GM18951 (cell line): ENCODE data around the gene MIOX.
A peak's percentile ranks its signal among the peaks of the same experiment; 100 is the strongest.
"Not testable (repeated sequence)": the region's sequence is repeated elsewhere in the genome, so short reads cannot be mapped to it uniquely, and the experiment has no call there.

Experiments
- POLR2A ChIP-seq: IDR thresholded peaks from 4 replicates; pipeline ENCODE4 v1.6.1; 2011; ENCODE audit warnings: mild to moderate bottlenecking; ENCODE audit not compliant: insufficient read length, insufficient read depth; ENCODE audit errors: extremely low read depth
- in situ Hi-C: fragments of 300-500 bp; cut with MboI; formaldehyde crosslinking; loops from one replicate; pipeline ENCODE4 v1.12.0; 2022; ENCODE audit warnings: low sequenced_read_pairs, mixed read lengths, inconsistent platforms; ENCODE audit not compliant: unreplicated experiment

Gene MIOX

DNA sequence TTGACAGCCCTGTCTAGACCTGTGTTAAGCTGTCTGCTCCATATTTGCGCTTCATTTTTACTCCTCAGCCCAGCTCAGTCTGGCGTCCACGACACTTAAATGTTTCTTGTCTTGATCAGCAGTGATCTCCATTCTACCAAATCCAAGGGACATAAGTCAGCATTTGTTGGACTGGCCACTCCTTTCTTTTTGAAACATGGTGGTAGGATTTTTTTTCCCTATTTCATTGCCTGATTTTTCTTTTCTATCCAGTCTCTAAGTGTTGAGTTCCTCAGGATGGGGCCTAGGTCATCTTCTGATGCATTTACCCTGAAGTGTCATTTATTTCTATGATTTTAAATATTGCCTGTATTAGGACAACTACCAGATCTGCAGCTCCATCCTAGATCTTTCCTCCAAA, 22.2 kb downstream of the MIOX start:
- in situ Hi-C loops = loop anchor here (10.0 kb wide), 1 partner anchor 234 kb away; the partner anchor contains the start of gene MAPK11

DNA sequence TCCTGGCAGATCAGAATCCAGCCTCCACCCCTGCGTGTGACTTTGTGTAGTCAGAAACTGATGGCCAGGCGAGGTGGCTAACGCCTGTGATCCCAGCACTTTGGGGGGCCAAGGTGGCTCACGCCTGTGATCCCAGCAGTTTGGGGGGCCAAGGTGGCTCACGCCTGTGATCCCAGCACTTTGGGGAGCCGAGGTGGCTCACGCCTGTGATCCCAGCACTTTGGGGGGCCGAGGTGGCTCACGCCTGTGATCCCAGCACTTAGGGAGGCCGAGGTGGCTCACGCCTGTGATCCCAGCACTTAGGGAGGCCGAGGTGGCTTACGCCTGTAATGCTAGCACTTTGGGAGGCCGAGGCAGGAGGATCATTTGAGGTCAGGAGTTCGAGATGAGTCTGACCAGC, 26.5 kb downstream of the MIOX start:
- in situ Hi-C loops = no loop called here
- no peak for TF ChIP-seq POLR2A

More for the DNA sequence above, 22.2 kb downstream of the MIOX start:
- no peak for TF ChIP-seq POLR2A

DNA sequence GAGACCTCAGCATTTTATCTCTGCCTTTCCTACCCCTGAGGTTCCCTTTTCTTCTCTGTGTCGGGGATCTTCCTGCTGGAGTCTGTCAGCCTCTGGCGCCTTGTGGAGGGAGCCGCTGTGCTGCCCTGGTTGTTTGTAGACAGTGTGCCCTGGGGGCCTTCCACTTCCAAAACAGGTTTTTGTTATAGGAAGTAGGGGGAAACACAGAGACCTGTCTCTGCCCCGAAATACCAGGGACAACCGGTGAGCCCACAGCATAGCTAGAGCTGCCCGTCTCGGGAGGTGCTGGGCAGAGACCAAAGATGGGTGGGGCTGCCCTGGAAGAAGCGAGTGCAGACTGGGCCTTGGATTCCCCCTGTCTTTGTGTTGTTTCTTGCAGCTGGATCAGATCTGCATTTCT, 29.4 kb downstream of the MIOX start:
- no peak for TF ChIP-seq POLR2A
- in situ Hi-C loops = no loop called here

DNA sequence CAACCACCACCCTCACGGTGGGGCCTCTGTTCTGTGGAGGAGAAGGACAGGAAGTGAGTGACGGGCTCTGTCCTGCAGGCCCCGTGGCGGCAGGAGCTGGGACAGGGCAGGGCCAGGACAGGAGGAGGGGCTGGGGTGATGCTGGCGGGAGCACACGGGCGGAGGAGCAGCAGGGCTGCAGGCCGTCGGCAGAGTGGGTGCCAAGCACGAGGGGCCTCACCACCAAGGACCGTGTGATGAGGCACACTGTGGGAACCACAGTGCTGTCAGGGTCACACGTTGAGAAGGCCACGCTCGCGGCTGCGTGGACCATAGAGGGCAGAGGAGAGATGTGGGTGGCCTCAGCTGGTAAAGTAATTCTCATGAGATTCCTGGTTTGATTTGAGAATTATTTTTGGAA, 30.2 kb downstream of the MIOX start:
- in situ Hi-C loops = no loop called here

DNA sequence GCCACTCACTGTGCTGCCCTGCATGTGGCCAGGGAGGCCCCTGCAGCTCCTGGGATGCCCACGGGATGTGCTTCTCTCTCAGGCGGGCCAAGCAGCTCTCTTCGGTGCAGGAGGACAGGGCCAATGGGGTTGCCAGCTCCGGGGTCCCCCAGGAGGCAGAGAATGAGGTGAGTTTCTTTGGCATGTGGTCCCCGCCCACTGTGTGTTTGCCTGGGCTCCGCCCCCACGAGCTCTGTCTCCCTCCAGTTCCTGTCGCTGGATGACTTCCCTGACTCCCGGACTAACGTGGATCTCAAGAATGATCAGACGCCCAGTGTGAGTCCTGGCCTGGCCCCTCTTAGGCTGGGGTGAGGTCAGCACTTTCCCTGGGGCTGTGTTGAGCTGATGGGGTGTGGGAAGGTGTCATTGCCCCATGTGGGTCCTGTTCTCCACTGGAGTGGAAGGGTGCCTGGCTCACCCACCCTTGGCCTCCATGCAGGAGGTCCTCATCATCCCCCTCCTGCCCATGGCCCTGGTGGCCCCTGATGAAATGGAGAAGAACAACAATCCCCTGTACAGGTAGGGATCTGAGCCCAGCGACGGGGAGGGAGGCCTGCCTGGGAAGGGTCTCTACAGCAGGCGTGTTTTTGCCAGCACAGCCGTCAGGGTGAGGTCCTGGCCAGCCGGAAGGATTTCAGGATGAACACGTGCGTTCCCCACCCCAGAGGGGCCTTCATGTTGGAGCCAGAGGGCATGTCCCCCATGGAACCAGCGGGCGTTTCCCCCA, 31.0 kb downstream of the MIOX start:
- in situ Hi-C loops = no loop called here
- no peak for TF ChIP-seq POLR2A

More for the DNA sequence above, 30.2 kb downstream of the MIOX start:
- no peak for TF ChIP-seq POLR2A

DNA sequence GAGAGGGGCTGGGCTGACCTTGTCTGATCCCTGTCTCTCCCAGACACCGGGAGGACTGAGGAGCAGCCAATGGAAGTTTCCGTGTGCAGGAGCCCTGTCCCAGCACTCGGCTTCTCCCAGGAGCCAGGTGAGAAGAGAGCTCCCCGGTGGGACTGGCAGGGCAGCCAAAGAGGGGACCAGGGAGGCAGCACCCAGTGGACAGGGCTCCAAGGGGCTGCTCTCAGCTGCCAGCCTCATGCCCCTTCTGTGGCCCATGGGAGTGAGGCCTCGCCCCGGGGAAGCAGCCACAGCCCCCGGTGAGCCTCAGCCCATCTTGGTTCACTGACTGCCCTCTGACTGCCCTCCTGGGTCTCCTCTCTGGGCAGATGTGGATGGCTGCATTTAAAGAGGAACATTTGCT, 31.9 kb downstream of the MIOX start:
- TF ChIP-seq POLR2A = no peak
- in situ Hi-C loops = no loop called here

DNA sequence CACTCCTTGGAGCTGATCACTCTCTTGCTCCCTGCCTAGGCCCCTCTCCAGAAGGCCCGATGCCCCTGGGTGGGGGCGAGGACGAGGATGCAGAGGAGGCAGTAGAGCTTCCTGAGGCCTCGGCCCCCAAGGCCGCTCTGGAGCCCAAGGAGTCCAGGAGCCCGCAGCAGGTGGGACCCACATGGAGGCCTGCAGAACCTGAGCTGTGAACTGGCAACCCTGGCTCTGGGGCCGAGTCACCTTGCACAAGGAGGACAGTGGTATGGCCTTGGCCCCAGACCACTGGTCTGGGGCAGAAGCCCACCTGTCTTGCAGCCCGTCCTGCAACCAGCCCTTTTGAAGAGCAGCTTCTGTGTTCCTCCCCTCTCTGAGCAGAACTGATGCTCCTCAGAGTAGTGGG, 32.5 kb downstream of the MIOX start:
- in situ Hi-C loops = no loop called here
- no peak for TF ChIP-seq POLR2A

DNA sequence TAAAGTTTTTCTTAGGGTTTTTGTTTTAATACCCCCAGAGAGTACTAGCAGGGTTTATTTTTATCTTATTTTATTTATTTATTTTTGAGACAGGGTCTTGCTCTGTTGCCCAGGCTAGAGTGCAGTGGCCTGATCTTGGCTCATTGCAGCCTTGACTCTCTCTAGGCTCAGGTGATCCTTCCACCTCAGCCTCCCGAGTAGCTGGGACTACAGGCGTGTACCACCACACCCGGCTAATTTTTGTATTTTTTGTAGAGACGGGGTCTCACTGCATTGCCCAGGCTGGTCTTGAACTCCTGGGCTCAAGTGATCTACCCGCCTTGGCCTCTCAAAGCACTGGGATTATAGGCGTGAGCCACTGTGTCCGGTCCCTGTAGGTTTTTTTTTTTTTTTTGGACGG, 33.5 kb downstream of the MIOX start:
- in situ Hi-C loops = not testable (repeated sequence)

DNA sequence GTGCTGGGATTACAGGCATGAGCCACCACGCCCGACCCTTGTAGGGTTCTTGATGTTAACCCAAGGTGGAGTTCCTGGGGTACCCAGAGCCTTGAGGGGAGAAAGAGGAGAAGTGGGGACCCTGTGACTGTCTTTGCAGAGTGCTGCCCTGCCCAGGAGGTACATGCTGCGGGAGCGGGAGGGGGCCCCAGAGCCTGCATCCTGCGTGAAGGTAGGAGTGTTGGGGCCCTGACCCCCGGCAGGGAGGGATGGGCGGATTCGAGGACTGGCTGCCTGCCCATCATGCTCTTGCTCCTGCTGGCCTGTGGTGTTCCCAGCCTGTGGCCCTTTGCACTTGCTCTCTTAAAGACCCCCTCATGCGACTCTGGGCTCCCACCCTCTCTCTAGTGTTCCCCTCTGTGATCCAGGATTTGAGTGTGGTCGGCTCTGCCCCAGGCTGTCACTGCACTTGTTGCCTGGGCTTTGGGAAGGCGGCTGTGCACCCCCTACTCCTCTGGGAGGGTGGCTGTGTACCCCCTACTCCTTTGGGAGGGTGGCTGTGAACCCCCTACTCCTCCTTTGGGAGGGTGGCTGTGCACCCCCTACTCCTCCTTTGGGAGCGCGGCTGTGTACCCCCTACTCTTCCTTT, 34.3 kb downstream of the MIOX start:
- TF ChIP-seq POLR2A = no peak
- in situ Hi-C loops = no loop called here

DNA sequence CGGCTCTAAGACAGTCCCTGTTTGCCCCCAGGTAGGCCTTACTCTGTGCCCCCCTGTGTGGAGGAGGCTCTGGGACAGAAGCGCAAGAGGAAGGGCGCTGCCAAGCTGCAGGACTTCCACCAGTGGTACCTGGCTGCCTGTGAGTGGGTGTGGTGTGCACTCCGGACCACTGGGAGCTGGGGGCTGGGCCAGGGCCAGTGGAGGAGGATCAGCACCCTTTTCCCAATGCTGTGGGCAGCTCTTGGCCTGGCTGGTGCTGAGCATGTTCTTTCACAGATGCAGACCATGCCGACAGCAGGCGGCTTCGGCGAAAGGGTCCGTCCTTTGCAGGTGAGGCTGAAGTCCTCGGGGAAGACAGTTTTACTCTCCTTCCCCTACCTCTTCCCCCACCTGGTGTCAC, 35.1 kb downstream of the MIOX start:
- in situ Hi-C loops = no loop called here

DNA sequence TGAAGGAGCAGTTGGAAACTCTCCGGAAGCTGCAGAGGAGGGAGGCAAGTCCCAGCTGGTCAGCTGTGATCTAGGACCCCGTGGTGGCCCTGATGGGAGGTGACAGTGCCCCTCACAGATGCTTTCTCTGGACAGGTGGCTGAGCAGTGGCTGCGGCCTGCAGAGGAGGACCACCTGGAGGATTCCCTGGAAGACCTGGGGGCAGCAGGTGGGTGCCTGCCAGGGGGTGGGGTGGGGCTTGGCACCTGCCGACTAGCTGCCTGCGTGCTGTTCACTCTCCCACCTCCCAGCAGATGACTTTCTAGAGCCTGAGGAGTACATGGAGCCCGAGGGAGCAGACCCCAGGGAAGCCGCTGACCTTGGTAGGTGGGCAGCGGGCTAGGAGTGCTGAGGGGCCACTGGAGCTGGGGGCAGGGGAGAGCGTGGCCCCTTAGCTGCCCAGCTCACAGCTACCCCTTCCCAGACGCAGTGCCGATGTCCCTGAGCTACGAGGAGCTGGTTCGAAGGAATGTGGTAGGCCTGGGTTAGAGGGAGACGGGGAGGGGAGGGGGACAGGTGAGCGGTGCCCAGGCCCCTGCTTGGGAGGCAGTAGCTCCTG, 35.6 kb downstream of the MIOX start:
- TF ChIP-seq POLR2A = peak; percentile 1
- in situ Hi-C loops = no loop called here

More for the DNA sequence above, 35.1 kb downstream of the MIOX start:
- no peak for TF ChIP-seq POLR2A

DNA sequence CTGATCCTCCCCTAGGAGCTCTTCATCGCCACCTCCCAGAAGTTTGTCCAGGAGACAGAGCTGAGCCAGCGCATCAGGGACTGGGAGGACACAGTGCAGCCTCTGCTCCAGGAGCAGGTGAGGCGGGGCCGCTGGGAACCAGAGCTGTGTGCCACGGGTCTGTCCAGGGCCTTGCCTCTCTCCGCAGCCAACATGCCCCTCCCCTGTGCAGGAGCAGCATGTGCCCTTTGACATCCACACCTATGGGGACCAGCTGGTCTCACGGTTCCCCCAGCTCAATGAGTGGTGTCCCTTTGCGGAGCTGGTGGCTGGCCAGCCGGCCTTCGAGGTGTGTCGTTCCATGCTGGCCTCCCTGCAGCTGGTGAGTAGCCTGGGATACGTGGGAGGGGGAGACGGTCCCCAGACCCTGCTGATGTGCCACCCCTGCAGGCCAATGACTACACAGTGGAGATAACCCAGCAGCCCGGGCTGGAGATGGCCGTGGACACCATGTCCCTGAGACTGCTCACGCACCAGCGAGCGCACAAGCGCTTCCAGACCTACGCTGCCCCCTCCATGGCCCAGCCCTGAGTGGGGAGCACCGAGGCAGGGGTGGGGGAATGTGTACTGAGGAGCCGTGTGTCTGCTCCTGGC, 36.3 kb downstream of the MIOX start:
- in situ Hi-C loops = no loop called here

DNA sequence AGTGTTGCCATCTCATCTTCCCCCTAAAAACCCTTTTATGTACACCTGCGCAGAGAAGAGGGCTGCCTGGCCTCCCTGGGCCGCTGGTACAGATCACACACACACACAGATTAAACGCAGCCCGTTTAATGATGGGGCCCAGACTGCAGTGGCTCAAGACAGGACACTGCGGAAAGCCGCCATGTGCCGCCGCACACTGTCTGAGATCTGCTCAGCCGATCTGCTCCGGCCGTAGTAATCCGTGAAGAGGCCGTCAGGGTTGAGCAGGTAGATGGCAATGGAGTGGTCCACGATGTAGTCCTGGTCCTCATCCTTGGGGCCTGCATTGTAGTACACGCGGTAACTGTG, 36.8 kb downstream of the MIOX start:
- peak; percentile 15 for TF ChIP-seq POLR2A
- in situ Hi-C loops = no loop called here

More for the DNA sequence above, 36.3 kb downstream of the MIOX start:
- TF ChIP-seq POLR2A = peak; percentile 0

DNA sequence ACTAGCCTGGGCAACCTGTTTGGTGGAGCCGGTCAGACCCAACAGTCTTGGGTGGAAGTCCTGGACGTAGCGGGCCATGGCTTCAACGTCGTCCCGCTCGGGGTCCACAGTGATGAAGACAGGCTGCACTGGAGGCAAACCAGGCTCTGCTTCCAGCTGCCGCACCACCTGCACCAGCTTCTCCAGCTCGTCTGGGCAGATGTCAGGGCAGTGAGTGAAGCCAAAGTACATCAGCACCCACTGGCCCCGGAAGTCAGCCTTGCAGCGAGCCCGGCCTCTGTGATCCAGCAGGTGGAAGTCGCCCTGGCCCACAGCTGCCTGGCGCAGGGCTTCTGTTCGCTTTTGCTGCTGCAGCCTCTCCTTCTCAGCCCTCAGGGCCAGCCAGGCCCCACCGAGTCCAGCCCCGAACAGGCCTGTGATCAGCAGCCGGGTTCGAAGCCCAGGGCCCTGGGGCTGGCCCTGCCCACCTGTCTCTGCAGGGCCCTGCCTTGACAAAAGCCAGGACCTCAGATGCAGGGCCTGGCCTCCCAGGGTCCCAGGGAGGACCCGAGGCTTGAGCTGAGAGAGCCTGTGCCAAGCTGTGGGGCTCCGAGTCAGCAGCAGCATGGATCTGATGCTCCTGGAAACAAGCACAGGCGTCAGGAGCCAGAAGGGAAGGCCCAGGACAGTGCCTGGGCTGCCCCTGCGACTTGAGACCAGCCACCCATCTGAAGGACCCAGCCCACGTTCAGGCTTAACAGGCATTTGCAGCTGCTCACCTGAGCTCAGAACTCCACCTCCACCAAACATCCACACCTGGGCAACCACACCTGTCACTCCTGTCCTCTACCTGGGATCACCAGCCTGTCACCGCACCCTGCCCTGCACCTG, 37.4 kb downstream of the MIOX start:
- TF ChIP-seq POLR2A = peak; percentile 12
- in situ Hi-C loops = no loop called here
